HepG2 (cell line): ENCODE measurements around the gene TRMT1. TPM values are rescaled to one million over a fixed set of nuclear protein-coding genes. Genes with fewer than 3 reads are reported as not detected.

ENCODE experiments used
- EED ChIP-seq: sonication (generic); formaldehyde crosslinking; IDR thresholded peaks from 2 replicates; pipeline ENCODE4 v1.5.0; 2020; ENCODE audit warnings: mild to moderate bottlenecking, missing genetic modification reagents
- NONO ChIP-seq, 2 experiments: fragments of 450-650 bp in 1 of 2; sonication (generic) in 1 of 2; formaldehyde crosslinking in 1 of 2; IDR thresholded peaks in 1 of 2; conservative IDR thresholded peaks in 1 of 2; 2 replicates each; pipeline versions ENCODE4 v1.6.1 to v1.8.0; 2017 to 2022; ENCODE audit warnings: mild to moderate bottlenecking in 1 of 2, missing genetic modification reagents in 1 of 2, moderate library complexity in 1 of 2
- NR2F6 ChIP-seq, 2 experiments: IDR thresholded peaks; 2 replicates each; pipeline ENCODE4 v1.6.1; 2016; ENCODE audit warnings: antibody characterized with exemption in 1 of 2, mild to moderate bottlenecking in 1 of 2
- SNAPC4 ChIP-seq: sonication (generic); formaldehyde crosslinking; IDR thresholded peaks from 2 replicates; pipeline ENCODE4 v1.4.0; 2020; ENCODE audit warnings: mild to moderate bottlenecking, missing genetic modification reagents
- SOX5 ChIP-seq: IDR thresholded peaks from 2 replicates; pipeline ENCODE4 v1.6.1; 2016; ENCODE audit warnings: borderline replicate concordance
- STAT5B ChIP-seq: sonication (generic); formaldehyde crosslinking; IDR thresholded peaks from 2 replicates; pipeline ENCODE4 v1.4.0; 2020; ENCODE audit warnings: missing genetic modification reagents
- ZBTB25 ChIP-seq: IDR thresholded peaks from 2 replicates; pipeline ENCODE4 v1.6.1; 2018; ENCODE audit warnings: missing genetic modification reagents
- ZNF530 ChIP-seq: sonication (generic); formaldehyde crosslinking; IDR thresholded peaks from 2 replicates; pipeline ENCODE4 v1.5.0; 2020; ENCODE audit warnings: low read depth, mild to moderate bottlenecking, missing genetic modification reagents
- ZNF629 ChIP-seq: sonication (generic); formaldehyde crosslinking; conservative IDR thresholded peaks from 2 replicates; pipeline ENCODE4 v1.5.0; 2020; ENCODE audit warnings: missing genetic modification reagents
- polyA plus RNA-seq, 8 experiments: library from polyadenylated mRNA; depleted of rRNA in 3 of 8; stranded (reverse) in 7 of 8; unstranded in 1 of 8; fragments of >200 nt; fragmentation: Illumina TruSeq in 4 of 8; extraction: Trizol in 4 of 8; gene quantifications; 2 replicates each; pipeline versions ENCODE4 v1.2.1 to v1.2.3, GENCODE V29; 2011 to 2016; ENCODE audit warnings: low read depth in 4 of 8, missing spikeins in 1 of 8, mixed read lengths in 1 of 8; ENCODE audit not compliant: insufficient read depth in 1 of 8
- total RNA-seq, 5 experiments: library from RNA; depleted of rRNA; stranded (reverse); fragments of >200 nt; fragmentation: Illumina TruSeq; extraction: Trizol; gene quantifications; 2 replicates each; pipeline ENCODE4 v1.2.3, GENCODE V29; 2016; ENCODE audit warnings: low read depth in 1 of 5
- TF ChIP-seq, protein P1 (sequence below): sonication (generic); formaldehyde crosslinking; IDR thresholded peaks from 2 replicates; pipeline ENCODE4 v1.4.0; 2020; ENCODE audit warnings: missing genetic modification reagents, borderline replicate concordance
- TF ChIP-seq, protein P2 (sequence below): sonication (generic); formaldehyde crosslinking; IDR thresholded peaks from 2 replicates; pipeline ENCODE4 v1.8.1; 2023; ENCODE audit warnings: mild to moderate bottlenecking, missing genetic modification reagents, borderline replicate concordance
- TF ChIP-seq, protein P3 (sequence below): sonication (generic); formaldehyde crosslinking; IDR thresholded peaks from 2 replicates; pipeline ENCODE4 v1.4.0; 2020; ENCODE audit warnings: missing genetic modification reagents

TRMT1 gene
- total and polyA plus RNA-seq, 2 of the 13 experiments (the other 11 are each of a cell fraction or from before 2014, with no cell fraction given) = 35.5 to 44.1 TPM

- TF ChIP-seq, protein P1, sequence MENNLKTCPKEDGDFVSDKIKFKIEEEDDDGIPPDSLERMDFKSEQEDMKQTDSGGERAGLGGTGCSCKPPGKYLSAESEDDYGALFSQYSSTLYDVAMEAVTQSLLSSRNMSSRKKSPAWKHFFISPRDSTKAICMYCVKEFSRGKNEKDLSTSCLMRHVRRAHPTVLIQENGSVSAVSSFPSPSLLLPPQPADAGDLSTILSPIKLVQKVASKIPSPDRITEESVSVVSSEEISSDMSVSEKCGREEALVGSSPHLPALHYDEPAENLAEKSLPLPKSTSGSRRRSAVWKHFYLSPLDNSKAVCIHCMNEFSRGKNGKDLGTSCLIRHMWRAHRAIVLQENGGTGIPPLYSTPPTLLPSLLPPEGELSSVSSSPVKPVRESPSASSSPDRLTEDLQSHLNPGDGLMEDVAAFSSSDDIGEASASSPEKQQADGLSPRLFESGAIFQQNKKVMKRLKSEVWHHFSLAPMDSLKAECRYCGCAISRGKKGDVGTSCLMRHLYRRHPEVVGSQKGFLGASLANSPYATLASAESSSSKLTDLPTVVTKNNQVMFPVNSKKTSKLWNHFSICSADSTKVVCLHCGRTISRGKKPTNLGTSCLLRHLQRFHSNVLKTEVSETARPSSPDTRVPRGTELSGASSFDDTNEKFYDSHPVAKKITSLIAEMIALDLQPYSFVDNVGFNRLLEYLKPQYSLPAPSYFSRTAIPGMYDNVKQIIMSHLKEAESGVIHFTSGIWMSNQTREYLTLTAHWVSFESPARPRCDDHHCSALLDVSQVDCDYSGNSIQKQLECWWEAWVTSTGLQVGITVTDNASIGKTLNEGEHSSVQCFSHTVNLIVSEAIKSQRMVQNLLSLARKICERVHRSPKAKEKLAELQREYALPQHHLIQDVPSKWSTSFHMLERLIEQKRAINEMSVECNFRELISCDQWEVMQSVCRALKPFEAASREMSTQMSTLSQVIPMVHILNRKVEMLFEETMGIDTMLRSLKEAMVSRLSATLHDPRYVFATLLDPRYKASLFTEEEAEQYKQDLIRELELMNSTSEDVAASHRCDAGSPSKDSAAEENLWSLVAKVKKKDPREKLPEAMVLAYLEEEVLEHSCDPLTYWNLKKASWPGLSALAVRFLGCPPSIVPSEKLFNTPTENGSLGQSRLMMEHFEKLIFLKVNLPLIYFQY = no peak
- TF ChIP-seq ZNF530 (CRISPR knock-in tag) (no peak), NONO (IDR thresholded peaks at IDR 0.05) (no peak), NONO (CRISPR knock-in tag; conservative IDR thresholded peaks at IDR 0.05) (0 out of 2 replicates have a peak, but pooled peaks have one; percentile 48), ZNF629 (CRISPR knock-in tag) (no peak), NR2F6 (IDR thresholded peaks at IDR 0.05) (no peak), NR2F6 (CRISPR knock-in tag; IDR thresholded peaks at IDR 0.05) (no peak), SOX5 (CRISPR knock-in tag) (no peak; the same call in 1 of the 2 replicates), EED (CRISPR knock-in tag) (peak; percentile 63; the same call in 1 of the 2 replicates), STAT5B (CRISPR knock-in tag) (no peak), ZBTB25 (CRISPR knock-in tag) (no peak), SNAPC4 (CRISPR knock-in tag) (peak; percentile 98)
- TF ChIP-seq, protein P2, sequence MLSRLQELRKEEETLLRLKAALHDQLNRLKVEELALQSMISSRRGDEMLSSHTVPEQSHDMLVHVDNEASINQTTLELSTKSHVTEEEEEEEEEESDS (CRISPR knock-in tag) = 0 out of 2 replicates have a peak, but pooled peaks have one; percentile 33
- TF ChIP-seq, protein P3, sequence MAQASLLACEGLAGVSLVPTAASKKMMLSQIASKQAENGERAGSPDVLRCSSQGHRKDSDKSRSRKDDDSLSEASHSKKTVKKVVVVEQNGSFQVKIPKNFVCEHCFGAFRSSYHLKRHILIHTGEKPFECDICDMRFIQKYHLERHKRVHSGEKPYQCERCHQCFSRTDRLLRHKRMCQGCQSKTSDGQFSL (CRISPR knock-in tag) = no peak
Observed at GRCh38 chr19:13102416-13102665, 14.2 kb downstream of the TRMT1 start (continued).
